ENCODE data around the gene MFN2.
A peak's percentile ranks its signal among the peaks of the same experiment; 100 is the strongest.
"Not testable (repeated sequence)": the region's sequence is repeated elsewhere in the genome, so short reads cannot be mapped to it uniquely, and the experiment has no call there.

The MFN2 gene

DNA sequence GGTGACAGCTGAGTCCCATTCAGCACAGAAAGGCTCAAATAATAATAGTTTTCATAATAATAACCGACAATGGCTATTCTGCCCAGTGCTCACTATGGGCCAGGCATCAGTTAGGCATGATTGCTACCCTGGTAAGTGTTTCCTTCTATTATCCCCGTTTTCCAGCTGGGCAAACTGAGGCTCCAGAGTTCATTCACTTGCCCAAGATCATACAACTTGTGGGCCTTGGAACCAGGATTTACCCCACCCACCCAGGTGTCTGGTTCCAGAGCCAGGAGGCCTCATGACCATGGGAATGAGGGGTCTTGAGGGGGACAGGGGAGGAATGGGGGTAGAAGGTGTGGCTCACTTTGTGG lies 45.2 kb upstream of the MFN2 start:
- TF ChIP-seq, protein P1, sequence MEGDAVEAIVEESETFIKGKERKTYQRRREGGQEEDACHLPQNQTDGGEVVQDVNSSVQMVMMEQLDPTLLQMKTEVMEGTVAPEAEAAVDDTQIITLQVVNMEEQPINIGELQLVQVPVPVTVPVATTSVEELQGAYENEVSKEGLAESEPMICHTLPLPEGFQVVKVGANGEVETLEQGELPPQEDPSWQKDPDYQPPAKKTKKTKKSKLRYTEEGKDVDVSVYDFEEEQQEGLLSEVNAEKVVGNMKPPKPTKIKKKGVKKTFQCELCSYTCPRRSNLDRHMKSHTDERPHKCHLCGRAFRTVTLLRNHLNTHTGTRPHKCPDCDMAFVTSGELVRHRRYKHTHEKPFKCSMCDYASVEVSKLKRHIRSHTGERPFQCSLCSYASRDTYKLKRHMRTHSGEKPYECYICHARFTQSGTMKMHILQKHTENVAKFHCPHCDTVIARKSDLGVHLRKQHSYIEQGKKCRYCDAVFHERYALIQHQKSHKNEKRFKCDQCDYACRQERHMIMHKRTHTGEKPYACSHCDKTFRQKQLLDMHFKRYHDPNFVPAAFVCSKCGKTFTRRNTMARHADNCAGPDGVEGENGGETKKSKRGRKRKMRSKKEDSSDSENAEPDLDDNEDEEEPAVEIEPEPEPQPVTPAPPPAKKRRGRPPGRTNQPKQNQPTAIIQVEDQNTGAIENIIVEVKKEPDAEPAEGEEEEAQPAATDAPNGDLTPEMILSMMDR (IDR thresholded peaks at IDR 0.05; ENCODE audit: poor library complexity, severe bottlenecking) = no peak
- ATAC-seq (ENCODE audit: low read depth) = no peak
- H3K27me3 ChIP-seq (ENCODE audit: insufficient read depth, poor library complexity, severe bottlenecking) = no peaks in the 10 kb centered on the region
- H3K27ac ChIP-seq (ENCODE audit: poor library complexity, severe bottlenecking) = peak overlapping the region; percentile 55
- peaks cover 6% of the 10 kb centered on the region for H3K36me3 ChIP-seq (ENCODE audit: low read depth)
- peaks cover 16% of the 10 kb centered on the region for H3K4me1 ChIP-seq (ENCODE audit: insufficient read depth, poor library complexity, severe bottlenecking)
- H3K9me3 ChIP-seq (ENCODE audit: severe bottlenecking) = no peaks in the 10 kb centered on the region
- no peak for DNase-seq (ENCODE audit: low spot score)
- peak overlapping the region; percentile 66 for H3K4me3 ChIP-seq (ENCODE audit: severe bottlenecking)

DNA sequence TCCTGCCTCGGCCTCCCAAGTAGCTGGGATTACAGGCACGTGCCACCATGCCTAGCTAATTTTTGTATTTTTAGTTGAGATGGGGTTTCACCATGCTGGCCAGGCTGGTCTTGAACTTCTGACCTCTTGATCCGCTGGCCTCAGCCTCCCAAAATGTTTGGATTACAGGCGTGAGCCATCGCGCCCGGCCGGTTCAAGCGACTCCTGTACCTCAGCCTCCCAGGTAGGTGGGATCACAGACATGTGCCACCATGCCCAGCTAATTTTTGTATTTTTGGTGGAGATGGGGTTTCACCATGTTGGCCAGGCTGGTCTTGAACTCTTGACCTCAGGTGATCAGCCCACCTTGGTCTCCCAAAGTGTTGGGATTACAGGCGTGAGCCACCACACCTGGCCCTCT lies 44.5 kb upstream of the MFN2 start:
- H3K27ac ChIP-seq (ENCODE audit: poor library complexity, severe bottlenecking); ATAC-seq (ENCODE audit: low read depth); H3K27me3 ChIP-seq (ENCODE audit: insufficient read depth, poor library complexity, severe bottlenecking); H3K9me3 ChIP-seq (ENCODE audit: severe bottlenecking); DNase-seq (ENCODE audit: low spot score); H3K4me3 ChIP-seq (ENCODE audit: severe bottlenecking): not testable (repeated sequence)
- Histone ChIP-seq H3K36me3 (ENCODE audit: low read depth) (peaks cover 13% of the 10 kb centered on the region), H3K4me1 (ENCODE audit: insufficient read depth, poor library complexity, severe bottlenecking) (peaks cover 14% of the 10 kb centered on the region)

DNA sequence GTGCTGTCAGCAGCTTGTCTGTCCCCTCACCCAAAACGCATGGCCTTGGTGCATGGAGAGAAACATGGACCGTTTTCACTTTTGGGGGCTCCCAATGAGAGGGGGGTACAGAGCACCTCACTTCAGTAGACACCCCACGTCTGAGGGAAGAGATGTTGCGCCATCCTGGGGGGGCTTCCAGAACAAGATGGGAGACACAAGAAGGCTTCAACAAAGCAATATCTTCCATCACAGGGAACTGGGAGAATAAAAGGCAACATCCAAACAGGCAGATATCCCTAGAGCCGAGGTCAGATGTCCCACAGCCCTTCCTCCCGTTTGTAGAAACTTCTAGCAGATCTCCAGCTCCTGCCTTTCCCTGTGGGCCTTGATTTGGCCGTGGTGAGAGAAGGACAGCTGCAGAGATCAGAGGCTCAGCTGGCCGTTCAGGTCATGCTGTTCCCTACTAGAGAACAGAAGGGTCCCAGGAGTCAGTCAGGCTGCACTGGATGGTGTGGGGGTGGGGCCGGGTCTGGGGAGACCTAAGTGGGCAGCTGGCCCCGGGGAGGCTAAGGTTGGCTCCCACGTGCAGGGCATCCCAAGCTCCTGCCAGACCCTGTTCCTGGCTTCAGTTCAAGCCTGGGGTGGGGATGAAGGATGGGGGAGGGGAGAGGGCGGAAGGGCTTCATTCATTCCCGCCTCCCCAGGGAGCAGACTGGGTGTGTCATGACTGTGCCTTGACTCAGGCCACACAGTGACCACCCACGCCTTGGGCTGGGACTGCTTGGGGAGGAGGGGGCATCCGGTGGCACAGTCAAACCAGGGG lies 41.3 kb upstream of the MFN2 start:
- H3K9me3 ChIP-seq (ENCODE audit: severe bottlenecking) = no peaks in the 10 kb centered on the region
- peaks cover 27% of the 10 kb centered on the region for H3K36me3 ChIP-seq (ENCODE audit: low read depth)
- peak overlapping the region; percentile 37 for H3K27ac ChIP-seq (ENCODE audit: poor library complexity, severe bottlenecking)
- ATAC-seq (ENCODE audit: low read depth) (no peak), DNase-seq (ENCODE audit: low spot score) (no peak)
- peaks cover 10% of the 10 kb centered on the region for H3K4me1 ChIP-seq (ENCODE audit: insufficient read depth, poor library complexity, severe bottlenecking)
- H3K4me3 ChIP-seq (ENCODE audit: severe bottlenecking) = no peak overlapping the region
- TF ChIP-seq, protein P1 (IDR thresholded peaks at IDR 0.05; ENCODE audit: poor library complexity, severe bottlenecking) = no peak
- no peaks in the 10 kb centered on the region for H3K27me3 ChIP-seq (ENCODE audit: insufficient read depth, poor library complexity, severe bottlenecking)

DNA sequence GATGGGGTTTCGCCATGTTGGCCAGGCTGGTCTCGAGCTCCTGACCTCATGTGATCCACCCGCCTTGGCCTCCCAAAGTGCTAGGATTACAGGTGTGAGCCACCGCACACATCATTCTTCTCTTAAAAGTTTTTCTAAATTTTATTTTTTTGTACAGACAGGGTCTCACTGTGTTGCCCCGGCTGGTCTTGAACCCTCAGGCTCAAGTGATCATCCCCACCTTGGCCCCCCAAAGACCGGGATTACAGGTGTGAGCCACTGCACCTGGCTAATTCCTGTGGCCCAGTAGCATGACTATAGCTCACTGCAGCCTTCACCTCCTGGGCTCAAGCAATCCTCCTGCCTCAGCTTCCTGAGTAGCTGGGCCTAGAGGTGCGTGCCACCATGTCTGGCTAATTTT lies 40.5 kb upstream of the MFN2 start:
- DNase-seq (ENCODE audit: low spot score); H3K9me3 ChIP-seq (ENCODE audit: severe bottlenecking); H3K4me3 ChIP-seq (ENCODE audit: severe bottlenecking); H3K27me3 ChIP-seq (ENCODE audit: insufficient read depth, poor library complexity, severe bottlenecking); ATAC-seq (ENCODE audit: low read depth): not testable (repeated sequence)
- peaks cover 10% of the 10 kb centered on the region for H3K4me1 ChIP-seq (ENCODE audit: insufficient read depth, poor library complexity, severe bottlenecking)
- H3K27ac ChIP-seq (ENCODE audit: poor library complexity, severe bottlenecking) = peak overlapping the region; percentile 37
- H3K36me3 ChIP-seq (ENCODE audit: low read depth) = peaks cover 29% of the 10 kb centered on the region

DNA sequence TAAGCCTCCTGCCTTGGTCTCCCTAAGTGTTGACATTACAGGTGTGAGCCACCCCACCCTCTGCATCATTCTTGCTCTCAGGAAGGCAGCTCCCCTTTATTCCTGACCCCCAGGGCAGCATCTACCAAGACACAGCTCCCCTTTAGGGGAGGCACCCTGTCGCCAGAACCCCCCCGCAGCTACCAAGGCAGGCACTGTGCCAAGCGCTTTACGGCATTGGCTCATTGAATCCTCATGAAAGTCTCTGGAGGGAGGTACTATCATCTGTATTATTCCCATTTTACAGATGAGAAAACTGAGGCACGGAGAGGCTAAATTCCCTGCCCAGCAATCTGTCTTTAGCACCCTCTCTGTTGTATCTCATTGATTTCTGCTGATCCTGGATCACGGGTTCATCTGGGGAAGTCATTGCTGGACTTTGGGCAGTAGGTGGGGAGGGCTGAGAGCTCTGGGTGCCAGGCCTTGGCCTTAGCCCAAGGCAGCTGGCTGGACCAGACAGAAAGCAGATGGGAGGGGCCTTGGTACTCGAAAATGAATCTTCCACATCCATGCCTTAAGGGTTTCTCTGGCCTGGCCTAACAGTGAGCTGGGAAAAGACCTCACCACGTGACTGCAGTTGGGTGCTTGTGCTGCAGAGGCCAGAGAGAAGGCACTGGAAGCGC lies 39.9 kb upstream of the MFN2 start:
- Histone ChIP-seq H3K36me3 (ENCODE audit: low read depth) (peaks cover 29% of the 10 kb centered on the region), H3K27me3 (ENCODE audit: insufficient read depth, poor library complexity, severe bottlenecking) (no peaks in the 10 kb centered on the region), H3K4me1 (ENCODE audit: insufficient read depth, poor library complexity, severe bottlenecking) (peaks cover 10% of the 10 kb centered on the region), H3K4me3 (ENCODE audit: severe bottlenecking) (no peak overlapping the region), H3K9me3 (ENCODE audit: severe bottlenecking) (no peaks in the 10 kb centered on the region), H3K27ac (ENCODE audit: poor library complexity, severe bottlenecking) (peak overlapping the region; percentile 37)
- TF ChIP-seq, protein P1 (IDR thresholded peaks at IDR 0.05; ENCODE audit: poor library complexity, severe bottlenecking) = no peak
- DNase-seq (ENCODE audit: low spot score) = no peak
- no peak for ATAC-seq (ENCODE audit: low read depth)

All from RWPE2 (cell line).